ENCODE data around the gene NR2E1.

Gene NR2E1

DNA sequence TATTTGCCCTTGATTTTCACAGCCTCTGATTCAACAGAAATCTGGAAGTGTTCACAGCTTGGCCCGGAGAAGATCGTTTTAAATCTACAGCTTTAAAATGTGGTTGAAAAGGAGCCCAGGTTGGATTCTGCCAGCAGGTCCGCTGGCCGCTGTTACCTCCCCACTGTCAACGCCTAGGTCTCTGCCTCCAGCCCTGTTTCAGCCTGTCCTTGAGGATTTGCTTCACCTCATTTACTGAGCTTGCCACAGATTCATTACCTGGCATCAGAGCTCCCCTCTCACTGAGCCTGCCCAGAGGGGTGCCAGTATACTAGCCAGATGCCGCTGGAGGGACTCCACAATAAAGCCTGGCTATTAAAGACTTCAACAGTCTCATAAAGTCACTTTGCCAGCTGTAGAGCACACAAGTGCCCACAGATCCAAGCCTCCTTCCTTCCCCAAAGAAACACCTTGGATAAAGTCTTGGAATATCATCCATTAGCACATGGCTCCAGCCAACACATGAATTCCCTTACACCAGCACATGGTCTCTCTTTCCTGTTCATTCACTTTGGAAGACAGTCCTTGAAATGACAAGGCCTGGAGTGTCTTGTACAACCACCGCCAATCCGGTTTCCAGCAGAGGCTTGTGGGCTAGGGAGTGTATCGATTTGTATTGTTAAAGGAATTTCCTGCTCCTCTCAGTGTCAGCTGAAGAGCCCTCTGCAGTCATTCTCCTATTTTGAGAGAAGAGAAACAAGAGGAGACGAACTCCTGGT, 9.5 kb upstream of the NR2E1 start:
- DNase-seq (ENCODE audit: low read depth in 2 of 2): no peak

DNA sequence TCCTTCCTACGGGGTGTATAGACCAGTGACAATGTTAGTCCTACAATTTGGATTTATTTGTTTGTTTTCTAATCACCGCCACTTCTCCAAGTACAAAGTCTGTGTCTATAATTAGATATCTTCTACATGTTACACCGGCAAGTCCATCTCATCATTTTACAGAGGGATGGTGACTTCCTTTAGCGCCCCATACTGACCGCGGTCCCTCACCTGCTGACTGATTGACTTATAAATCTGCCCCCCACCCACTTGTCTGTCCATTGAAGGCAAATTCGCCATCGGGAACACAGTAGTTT, 8.9 kb upstream of the NR2E1 start:
- DNase-seq (ENCODE audit: low read depth in 2 of 2): no peak

DNA sequence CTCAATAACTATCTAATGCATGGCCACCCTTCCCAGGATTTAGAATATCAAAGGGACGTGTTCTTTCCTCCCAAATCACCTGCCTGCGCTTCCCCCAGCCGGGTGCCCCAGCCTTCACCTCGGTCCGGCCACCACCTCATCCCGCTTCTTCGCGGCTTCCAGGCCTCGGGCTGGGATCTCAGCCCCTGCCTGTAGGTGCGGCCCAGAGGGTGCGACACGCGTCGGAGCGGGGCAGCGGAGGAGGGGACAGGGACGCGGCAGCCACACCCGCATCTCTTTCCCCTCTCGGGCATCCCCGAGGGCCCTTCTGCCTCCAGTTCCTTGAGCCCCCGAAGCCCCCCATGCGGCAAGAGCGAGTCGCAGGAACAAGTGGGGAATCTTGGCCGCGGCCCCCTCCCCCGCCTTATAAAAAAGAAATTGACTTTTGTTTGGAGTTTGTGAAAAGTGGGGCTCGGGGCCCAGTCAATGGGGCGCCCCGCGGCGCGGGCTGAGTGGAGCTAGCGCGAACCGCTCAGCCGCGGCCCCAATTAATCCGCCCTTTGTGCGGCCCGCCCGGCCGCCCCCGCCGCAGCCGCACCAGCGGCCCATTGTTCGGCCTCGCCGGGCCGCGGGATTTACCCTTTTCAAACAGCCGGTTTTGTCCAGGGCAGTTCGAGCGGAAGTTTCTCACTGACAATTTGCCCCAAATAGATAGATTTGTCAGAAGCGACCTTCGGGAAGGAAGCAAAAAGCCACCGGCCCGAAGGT, 8.4 kb upstream of the NR2E1 start:
- DNase-seq (ENCODE audit: low read depth in 2 of 2): no peak

DNA sequence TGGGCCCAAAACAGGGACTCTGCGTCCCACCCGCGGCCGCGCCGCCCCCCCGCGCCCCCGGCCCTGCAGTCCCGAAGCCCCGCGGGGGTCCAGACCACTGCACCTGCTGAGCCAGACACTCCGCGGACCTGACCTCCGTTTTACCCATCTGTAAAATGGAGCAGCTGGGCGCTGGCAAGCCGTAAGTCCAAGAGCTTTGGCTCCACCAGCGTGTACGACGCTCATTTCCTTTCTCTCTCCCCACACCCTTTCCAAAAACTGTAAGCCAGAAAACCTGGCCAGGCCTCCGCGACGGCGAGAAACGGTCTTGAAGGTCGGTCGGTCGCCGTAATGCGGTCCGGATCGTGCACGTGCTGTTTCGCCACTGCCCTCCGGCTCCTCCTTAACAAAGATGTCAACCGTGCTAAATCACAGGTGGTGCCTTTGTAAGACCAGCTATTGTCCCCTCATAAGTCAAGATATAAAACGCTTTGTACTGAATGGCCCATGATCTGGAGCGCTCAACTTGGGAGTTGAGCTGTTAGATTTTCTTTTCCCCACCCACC, 7.8 kb upstream of the NR2E1 start:
- no peak for DNase-seq (ENCODE audit: low read depth in 2 of 2)

DNA sequence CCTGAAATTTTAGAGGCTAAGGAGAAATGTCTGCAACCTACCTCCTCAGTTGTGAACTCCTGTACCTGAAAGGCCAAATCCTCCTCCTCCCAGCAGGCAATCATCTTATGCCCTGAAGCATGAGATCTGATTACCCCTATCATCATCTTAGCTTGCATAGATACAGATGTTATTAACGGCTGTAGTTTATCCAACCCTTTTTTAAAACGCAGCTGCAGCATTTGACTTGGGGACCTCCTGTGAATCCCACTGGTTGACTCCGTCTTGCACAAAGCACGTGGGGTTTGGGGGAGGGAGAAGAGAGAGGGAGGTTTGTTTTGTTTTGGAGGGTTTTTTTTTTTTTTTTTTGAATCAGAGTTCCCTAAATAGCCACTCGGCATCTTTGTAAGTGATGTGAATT, 5.8 kb upstream of the NR2E1 start:
- no peak for DNase-seq (ENCODE audit: low read depth in 2 of 2)

DNA sequence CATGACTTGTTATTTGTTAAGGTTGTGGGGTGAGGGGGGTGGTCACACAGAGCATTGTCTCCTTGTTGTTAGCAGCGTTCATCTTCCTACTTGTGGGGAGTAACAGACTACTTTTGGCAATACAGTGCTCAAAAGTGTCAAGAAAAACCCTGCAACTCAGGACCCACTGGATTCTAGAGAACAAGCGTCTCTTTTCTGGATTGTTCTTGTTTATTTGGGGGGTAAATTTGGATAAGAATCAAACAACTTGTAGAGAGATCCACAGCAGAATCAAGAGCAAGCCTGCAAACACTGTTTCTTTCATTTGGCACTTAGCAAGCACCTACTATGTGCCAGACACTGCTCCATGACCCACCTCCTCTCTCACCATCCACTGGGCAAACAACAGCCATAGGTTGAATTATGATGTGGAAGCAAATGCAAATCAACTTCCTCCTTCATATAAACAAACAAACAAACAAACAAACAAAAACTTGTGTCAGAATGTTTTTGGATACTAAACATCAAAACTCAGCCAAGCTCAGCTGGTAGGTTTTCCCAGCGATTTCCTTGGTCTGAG, 4.0 kb upstream of the NR2E1 start:
- no peak for DNase-seq (ENCODE audit: low read depth in 2 of 2)

DNA sequence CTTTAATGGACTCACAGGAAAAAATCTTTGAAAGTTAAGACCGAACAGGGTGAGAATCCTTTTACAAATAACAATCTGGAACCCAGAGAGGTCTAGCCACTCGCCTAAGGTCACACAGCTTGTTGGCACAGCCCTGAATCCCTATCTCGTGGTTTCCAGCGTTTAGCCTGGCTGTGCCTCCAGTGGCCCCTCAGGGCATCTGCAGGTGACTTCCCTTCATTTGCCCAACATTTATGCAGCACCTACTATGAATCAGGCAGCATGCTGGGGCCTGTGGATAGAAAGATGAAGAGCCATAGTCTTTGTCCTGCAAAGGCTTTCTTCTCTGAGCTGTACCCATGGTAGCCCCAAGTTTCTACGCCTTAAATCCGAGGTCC, 2.6 kb upstream of the NR2E1 start:
- no peak for DNase-seq (ENCODE audit: low read depth in 2 of 2)

DNA sequence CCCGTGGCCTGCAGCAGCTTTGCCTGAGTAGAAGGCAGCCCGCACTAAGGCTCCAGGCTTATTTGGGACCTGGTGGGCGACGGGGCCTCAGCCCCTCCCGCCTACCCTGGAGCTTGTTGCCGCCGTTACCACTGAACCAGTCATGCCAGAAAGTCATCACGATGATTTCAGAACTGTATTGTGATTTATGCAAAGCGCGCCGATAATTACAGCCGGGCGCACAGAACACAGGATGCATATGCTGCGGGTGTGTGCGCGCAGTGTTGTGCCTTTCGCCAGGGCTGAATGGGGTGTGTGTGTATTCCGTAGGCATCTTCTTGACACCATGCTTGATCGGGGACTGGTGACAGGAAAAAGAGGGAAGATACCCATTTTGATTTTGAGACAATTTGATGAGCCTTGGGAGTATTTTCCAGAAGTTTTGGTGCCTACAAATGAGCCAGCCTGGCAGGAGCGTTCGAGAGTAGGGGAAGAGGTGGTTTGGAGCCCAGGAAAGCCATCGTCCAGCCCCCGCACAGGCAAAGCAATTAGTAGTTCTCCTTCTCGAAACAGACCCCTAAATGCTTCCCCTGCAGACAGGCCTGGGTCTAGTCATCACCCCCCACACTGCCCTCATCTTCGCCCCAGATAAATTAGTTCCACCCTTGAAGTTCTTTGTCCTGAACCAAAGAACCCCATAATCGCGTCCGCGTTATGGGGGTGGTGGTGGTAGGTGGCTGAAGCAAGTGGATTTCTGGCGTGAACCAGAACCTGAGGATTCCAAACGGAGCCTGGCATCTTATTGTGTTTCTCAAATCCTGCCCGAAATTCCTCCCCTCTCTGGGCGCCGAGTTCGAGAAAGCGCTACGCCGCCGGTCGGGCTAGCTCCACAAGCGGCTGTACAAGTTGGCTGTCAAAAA, 1.9 kb upstream of the NR2E1 start:
- no peak for DNase-seq (ENCODE audit: low read depth in 2 of 2)

DNA sequence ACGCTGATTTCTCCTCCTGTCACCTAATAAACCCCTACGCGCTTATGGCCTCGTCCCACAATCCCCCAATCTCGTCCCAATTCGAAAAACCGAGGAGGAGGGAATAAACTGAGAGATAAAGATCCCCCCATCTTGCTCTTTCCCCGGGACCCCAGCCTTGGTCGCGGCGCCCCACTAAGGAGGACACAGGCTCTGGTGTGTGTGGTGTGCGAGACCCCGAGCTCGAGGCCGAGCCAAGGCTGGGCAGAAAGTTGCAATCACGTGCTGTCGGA, 1.3 kb upstream of the NR2E1 start:
- no peak for DNase-seq (ENCODE audit: low read depth in 2 of 2)

DNA sequence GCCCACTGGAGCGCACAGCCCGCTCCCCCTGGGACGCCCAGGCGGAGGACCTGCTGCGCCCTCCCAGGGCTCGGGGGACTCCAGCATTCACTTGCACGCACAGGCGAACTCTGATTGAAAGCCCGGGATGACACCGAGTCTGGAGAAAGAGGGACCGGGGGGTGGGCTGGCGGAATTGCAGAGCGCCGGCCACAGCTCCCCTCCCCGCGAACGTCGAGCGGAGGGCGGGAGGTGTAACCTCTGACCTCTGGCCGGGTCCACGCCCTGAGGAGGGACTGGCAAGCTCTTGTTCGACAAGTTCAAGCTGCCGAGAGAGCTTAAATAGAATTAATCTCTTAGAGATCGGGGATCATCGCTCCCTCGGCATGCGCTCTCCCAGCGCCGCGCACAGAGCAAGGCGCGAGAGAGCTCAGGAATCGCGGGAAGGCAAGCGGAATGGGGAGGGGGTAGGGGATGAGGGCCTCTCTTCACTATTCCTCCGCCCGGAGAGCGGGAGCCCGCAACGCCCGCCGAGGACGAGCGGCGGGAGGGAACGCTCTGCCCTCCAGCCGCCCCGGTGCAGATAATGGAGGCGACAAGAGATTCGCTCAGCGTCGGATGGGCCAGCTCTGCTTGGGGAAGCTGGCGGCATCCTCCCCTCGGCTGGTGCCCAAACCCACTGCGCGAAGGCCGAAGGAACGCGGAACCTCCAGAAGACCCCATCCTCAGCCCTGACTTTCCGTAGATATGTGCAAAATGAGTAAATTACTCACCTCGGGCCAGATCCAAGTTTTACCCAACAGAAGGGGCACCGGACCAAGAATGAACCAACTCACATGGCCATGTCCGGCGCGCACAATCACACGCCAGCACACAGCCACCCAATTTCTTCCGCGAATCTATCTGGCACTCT, 761 bp upstream of the NR2E1 start:
- DNase-seq (ENCODE audit: low read depth in 2 of 2): no peak

DNA sequence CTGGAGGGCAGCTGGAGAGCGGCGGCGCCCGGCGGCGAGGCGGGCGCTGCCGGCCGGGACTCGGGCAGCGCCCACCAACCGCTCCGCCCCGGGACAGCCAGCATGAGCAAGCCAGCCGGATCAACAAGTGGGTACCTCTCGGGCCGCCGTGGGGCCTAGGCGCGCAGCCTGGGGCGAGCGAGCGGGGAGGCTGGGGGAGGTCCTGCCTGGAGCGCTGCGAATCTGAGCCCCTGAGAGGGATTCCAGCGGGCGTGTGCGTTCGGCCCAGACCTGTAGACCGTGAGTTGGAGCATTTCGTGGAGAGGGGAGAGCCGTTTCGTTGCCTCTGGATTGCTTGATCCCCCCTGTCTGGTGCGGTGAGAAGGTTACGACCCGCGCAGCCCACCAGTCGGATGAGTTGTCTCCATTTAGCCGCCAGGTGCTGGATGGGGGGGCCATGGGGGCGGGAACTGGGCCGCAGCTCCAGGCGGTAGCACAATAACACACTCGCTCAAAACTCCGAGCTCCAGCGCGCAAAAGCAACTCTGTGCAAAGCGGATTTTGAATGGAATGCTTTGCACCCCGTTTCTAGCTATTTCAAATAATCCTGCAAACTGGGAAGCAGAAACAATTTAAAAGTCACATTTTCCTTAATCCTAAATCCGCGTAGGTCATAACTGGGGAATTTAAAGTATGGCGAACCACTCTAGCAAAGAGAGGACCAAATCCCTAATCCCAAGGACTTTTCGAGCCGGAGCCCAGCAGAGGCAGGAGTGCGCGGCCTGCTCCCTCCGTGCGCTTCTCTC, 1.0 kb downstream of the NR2E1 start:
- DNase-seq (ENCODE audit: low read depth in 2 of 2): no peak

DNA sequence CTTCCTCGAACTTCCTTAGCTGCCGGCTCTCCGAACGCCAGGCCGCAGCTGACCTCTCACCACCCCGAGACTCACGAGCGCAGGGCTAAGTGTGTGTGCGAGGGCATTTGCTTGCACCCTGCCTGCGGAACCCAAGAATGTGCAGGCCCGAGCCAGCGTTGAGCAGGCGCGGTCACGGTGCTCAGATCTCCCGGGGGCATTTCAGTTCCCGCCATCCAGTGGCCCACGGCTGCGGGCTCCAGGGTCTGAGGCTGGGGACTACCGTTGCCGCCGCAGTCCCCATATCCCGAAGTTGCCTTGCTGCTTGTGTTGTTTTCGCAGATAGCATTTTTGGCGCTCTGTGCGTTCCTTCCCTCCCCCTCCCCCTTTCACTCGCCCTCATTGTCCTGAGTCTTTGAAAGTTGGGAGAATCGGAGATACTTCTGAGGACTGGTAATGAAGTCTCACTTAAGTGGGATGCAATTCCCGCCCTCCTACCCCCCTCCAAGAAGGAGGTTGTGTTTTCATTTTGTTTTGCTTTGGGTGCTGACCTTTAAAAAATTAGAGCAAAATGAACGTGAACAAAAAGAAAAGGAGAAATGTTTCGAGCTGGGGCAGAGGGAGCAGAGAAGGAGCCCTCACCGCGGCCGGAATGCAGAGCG, 1.7 kb downstream of the NR2E1 start:
- no peak for DNase-seq (ENCODE audit: low read depth in 2 of 2)

DNA sequence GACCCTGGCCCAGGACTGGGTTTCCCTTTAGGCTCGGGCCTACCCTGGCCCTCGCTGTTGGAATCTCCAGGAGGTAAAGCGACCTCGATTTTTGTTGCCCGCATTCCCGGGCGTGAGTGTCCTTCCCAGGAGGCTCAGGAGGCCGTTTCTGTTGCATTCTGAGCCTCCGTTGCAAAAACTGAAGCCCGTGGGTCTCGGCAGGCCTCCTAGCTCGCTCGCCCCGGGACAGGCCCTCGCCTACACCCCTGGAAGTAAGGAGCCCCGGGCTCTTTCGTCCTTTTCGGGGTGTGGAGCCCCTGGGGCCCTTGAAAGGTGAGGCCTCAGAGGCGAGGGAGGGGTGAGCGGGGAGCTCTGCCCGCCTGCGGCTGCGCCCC, 2.3 kb downstream of the NR2E1 start:
- DNase-seq (ENCODE audit: low read depth in 2 of 2): no peak

DNA sequence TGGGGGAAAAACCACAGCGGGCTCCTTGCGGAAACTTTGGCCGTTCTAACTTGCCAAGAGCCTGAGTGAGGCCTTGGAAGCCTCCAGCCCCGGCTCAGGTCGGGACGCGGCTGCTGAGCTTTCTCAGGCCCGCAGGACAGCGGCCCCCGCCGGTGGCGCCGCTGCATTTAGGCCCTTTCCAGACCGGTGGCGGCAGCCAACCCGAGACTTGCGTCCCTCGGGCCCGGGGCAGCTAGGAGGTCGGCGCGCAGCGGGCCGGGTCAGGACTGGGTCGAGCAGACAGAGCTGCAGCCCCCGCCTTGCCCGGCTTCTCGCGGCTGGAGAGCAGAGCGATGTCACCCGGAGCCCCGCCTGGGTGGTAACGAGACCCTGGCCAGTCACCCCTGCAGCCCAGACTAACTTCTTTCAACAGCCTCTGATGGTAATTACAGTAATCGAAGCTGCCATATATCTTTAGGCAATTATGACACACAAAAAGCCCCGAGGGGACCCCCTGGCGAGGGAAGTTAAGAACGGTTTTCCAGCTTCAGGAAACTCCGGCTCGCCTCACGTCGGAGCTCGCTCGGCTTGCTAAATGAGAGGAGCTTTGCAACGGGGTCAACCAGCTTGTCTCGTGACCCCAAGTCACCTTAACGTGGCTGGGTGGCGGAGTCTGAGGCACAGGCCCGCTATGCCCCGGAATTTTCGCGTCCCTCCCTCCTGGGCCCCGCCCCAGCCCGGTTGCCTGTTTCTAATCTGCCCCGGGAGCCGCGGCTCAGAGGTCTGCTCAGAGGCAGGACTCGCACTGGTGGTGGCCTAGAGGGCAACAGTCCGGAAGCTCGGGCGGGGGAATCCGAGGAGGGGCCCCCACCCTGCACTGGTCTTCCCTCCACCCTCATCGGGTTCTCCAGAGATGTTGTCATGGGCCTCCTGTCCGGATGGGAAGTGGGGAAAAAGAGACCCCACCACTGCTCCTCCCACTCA, 3.0 kb downstream of the NR2E1 start:
- DNase-seq (ENCODE audit: low read depth in 2 of 2): no peak

DNA sequence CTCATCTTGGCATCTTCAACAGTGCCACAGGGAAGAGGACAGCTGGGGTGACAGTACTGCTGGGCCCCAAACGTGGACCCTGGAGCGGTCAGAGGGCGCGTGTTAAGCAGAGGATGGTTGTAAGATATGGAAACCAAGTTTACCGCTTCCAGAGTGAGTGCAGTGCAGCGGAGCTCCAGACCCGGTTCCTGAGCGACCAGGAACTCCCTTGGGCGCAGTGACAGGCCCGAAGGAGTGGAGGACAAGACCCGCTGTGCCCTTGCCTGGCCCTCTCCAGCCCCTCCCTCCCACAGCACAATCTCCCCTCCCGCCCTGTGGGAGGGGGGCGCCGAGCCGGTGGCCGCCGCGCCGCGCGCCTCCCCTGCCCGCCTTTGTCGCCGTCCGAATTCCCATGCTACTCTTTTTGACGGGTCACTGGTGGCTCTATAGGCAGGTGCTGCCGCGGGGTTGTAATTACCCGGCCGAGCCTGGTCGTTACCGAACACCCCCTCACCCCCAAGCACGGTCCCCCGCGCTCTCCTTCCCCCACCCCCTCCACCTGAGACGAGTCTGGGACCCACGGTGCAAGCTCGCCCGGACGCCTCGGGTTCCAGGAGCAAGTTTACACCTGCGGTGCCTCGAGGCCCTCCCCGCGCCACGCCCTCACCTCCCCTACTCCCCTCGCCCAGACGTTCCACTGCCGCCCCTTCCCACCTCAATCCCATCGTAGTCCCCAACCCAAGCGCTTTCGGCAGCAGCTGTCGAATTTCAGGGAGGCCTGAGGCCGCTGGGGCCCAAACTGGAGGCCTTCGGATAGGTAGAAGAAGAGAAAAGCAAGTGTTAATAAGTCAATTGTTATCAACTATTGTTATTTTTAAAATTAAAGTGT, 3.9 kb downstream of the NR2E1 start:
- no peak for DNase-seq (ENCODE audit: low read depth in 2 of 2)

DNA sequence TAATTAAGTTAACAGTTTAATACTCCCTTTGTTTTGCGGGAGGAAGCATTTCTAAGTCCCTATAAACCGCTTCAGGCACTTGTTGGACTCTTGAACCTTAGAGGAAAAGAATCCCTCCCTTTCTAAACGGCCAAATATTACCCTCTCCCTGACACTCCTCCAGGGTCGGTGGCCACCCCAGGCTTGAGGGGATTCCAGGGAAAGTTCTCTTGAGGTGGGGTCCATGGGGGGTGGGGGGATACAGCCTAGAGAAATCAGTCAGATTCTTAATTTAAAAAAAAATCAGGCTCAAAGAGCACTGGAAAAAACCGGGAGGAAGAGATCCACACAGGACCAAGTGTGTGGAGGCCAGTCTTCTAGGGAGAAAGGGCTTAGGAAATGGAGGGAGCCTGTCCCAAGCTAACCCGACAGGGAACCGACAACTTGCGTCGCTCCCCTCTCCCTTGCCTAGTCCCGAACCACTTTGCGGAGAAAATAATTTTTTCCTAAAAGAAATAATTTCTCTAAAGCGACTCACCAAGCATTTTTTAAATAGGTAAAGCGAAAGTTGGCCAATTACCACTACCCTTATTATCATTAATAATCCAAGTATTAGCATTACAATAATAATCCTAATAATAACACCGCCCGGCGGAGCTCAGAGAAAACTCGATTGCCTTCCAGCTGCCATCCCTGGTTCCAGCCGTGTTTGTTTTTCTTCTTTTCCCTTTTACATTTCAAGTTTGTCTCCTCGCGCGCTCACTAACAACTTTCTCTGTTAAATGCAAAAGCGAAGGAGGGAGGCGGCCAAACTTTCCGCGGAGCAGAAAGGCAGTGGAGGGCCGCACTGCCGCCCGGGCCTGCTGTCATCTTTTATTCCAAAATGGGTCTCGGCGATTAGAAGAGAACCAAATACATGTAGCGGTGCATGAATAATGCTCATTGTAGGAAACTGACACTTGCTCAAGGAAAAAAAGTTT, 4.8 kb downstream of the NR2E1 start:
- no peak for DNase-seq (ENCODE audit: low read depth in 2 of 2)
